22Rv1 (cell line): ENCODE data around the gene MALRD1.

ENCODE experiments used
- H3K27ac ChIP-seq: fragments of 450-650 bp; 2 replicates; pipeline ENCODE4 v1.5.1; 2017
- CTCF ChIP-seq: fragments of 450-650 bp; IDR thresholded peaks from 2 replicates; pipeline ENCODE4 v1.5.1; 2017; ENCODE audit warnings: mild to moderate bottlenecking
- ZFX ChIP-seq: fragments of 450-650 bp; IDR thresholded peaks from 2 replicates; pipeline ENCODE4 v1.6.1; 2017; ENCODE audit warnings: antibody characterized with exemption, borderline replicate concordance

MALRD1 gene

GRCh38 chr10:19546224-19546623 is 497.6 kb downstream of the MALRD1 start:
- TF ChIP-seq CTCF = no peak
- no peak for TF ChIP-seq ZFX
- no peak overlapping the region for H3K27ac ChIP-seq

GRCh38 chr10:19549503-19549902 is 500.9 kb downstream of the MALRD1 start:
- no peak overlapping the region for H3K27ac ChIP-seq
- TF ChIP-seq CTCF (no peak), ZFX (no peak)

- no peak for TF ChIP-seq CTCF
- TF ChIP-seq ZFX = no peak
- H3K27ac ChIP-seq = no peak overlapping the region
Observed at GRCh38 chr10:19556666-19557065, 508.1 kb downstream of the MALRD1 start.

- TF ChIP-seq CTCF = no peak
- no peak for TF ChIP-seq ZFX
- peak overlapping the region; percentile 28; the same call in 1 of the 2 replicates for H3K27ac ChIP-seq
Observed at GRCh38 chr10:19561181-19561580, 512.6 kb downstream of the MALRD1 start.

- no peak overlapping the region for H3K27ac ChIP-seq
- TF ChIP-seq CTCF (no peak), ZFX (no peak)
Observed at GRCh38 chr10:19563388-19564141, 515.0 kb downstream of the MALRD1 start.

- TF ChIP-seq ZFX (no peak), CTCF (no peak)
- no peak overlapping the region for H3K27ac ChIP-seq
Observed at GRCh38 chr10:19570120-19570519, 521.5 kb downstream of the MALRD1 start.

- TF ChIP-seq ZFX (no peak), CTCF (no peak)
Observed at GRCh38 chr10:19570991-19571390, 522.4 kb downstream of the MALRD1 start.

More at GRCh38 chr10:19570991-19571390, 522.4 kb downstream of the MALRD1 start:
- H3K27ac ChIP-seq = no peak overlapping the region
